Measurements from ENCODE around the gene SOCS6.

SOCS6 gene

DNA sequence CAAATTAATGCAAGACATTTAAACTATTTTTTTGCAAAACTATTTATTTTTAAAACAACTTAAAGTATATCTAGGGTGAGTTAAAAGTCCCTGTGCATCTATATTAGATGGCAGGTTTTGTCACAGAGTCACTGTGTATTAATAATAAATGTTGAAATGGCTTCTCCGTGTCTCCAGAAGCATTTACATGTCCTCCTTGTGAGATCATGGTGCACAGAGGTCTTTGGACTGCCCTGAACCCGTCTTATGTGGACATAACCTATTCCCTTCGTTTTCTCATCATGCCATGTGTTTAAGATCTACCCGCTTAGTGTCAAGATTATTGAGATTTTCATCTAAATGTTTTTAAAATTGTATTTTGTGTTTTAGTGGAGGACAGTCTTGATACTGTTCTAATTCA is 39.3 kb downstream of the SOCS6 start:
- DNase-seq = no peak

DNA sequence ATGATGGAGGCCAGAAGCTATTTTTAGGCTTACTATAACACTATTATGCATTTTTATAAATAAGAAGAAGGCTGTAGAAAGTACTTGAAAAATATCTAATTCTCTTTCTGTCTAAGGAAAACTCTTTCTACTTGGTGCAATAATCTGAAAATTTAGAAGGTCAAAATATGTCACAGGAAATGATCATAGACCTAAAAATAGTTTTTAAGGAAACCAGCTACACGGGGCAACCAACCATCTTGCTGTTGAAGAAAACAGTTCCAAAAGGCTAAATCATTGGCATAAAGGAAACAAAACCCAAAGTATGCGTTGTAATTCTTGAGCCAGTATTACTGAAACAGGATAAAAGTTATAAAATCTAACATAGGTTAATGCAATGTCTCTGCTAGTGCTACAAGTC is 40.2 kb downstream of the SOCS6 start:
- H3K4me2 ChIP-seq (ENCODE audit: insufficient read depth, low read length) = no peak overlapping the region
- H3K27ac ChIP-seq (ENCODE audit: low read length) = no peak overlapping the region
- no peak for ATAC-seq (ENCODE audit: insufficient read depth, low read depth)

More for the DNA sequence above, 39.3 kb downstream of the SOCS6 start:
- no peaks in the 10 kb centered on the region for H4K20me1 ChIP-seq (ENCODE audit: insufficient read depth, low read length)
- H3K9ac ChIP-seq (ENCODE audit: low read depth, low read length) = no peak overlapping the region
- no peak overlapping the region for H3K27ac ChIP-seq (ENCODE audit: low read length)
- H3K4me3 ChIP-seq (ENCODE audit: low read depth in 1 of 2, low read length in 2 of 2) = no peak overlapping the region
- no peaks in the 10 kb centered on the region for H3K79me2 ChIP-seq (ENCODE audit: insufficient read depth, low read length)
- H3K36me3 ChIP-seq (ENCODE audit: insufficient read depth, low read length) = no peaks in the 10 kb centered on the region
- no peak for TF ChIP-seq EZH2 (IDR thresholded peaks at IDR 0.05; ENCODE audit: borderline replicate concordance, low read depth, low read length, severe bottlenecking)
- TF ChIP-seq, protein P1, sequence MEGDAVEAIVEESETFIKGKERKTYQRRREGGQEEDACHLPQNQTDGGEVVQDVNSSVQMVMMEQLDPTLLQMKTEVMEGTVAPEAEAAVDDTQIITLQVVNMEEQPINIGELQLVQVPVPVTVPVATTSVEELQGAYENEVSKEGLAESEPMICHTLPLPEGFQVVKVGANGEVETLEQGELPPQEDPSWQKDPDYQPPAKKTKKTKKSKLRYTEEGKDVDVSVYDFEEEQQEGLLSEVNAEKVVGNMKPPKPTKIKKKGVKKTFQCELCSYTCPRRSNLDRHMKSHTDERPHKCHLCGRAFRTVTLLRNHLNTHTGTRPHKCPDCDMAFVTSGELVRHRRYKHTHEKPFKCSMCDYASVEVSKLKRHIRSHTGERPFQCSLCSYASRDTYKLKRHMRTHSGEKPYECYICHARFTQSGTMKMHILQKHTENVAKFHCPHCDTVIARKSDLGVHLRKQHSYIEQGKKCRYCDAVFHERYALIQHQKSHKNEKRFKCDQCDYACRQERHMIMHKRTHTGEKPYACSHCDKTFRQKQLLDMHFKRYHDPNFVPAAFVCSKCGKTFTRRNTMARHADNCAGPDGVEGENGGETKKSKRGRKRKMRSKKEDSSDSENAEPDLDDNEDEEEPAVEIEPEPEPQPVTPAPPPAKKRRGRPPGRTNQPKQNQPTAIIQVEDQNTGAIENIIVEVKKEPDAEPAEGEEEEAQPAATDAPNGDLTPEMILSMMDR (IDR thresholded peaks at IDR 0.05; ENCODE audit: borderline replicate concordance, extremely low read depth, low read length, poor library complexity, severe bottlenecking) = no peak
- no peak overlapping the region for H3K4me2 ChIP-seq (ENCODE audit: insufficient read depth, low read length)
- H2AFZ ChIP-seq (ENCODE audit: low read depth, low read length) = no peak overlapping the region
- H3K4me1 ChIP-seq (ENCODE audit: insufficient read depth, low read length) = no peaks in the 10 kb centered on the region
- H3K9me3 ChIP-seq (ENCODE audit: insufficient read depth, low read length, severe bottlenecking) = no peaks in the 10 kb centered on the region
- no peaks in the 10 kb centered on the region for H3K27me3 ChIP-seq (ENCODE audit: insufficient read depth, low read length, poor library complexity)
- no peak for ATAC-seq (ENCODE audit: insufficient read depth, low read depth)

DNA sequence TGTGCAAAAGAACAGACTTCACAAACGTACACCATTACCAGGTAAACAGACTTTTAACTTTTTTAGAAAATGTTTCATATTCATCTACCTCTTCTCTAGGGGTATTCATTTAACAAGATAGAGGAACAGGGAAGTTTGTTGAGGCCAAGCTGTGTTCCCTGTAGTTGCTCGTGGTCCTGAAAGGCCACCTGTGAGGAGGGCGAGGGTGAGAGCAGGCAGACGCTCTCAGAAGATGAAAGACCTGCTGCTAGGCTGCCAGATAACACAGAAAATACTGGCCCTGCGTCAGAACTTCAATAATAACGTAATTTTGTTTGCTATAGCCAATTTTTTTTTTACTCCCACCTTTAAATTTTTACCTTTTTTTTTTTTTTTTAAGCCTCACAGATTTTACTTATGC is 42.0 kb downstream of the SOCS6 start:
- Histone ChIP-seq H3K79me2 (ENCODE audit: insufficient read depth, low read length) (no peaks in the 10 kb centered on the region), H4K20me1 (ENCODE audit: insufficient read depth, low read length) (no peaks in the 10 kb centered on the region), H3K4me2 (ENCODE audit: insufficient read depth, low read length) (no peak overlapping the region), H3K27ac (ENCODE audit: low read length) (no peak overlapping the region), H3K9me3 (ENCODE audit: insufficient read depth, low read length, severe bottlenecking) (peaks cover 4% of the 10 kb centered on the region), H3K4me1 (ENCODE audit: insufficient read depth, low read length) (no peaks in the 10 kb centered on the region), H2AFZ (ENCODE audit: low read depth, low read length) (no peak overlapping the region), H3K9ac (ENCODE audit: low read depth, low read length) (no peak overlapping the region), H3K36me3 (ENCODE audit: insufficient read depth, low read length) (no peaks in the 10 kb centered on the region), H3K27me3 (ENCODE audit: insufficient read depth, low read length, poor library complexity) (no peaks in the 10 kb centered on the region), H3K4me3 (ENCODE audit: low read depth in 1 of 2, low read length in 2 of 2) (no peak overlapping the region)
- no peak for ATAC-seq (ENCODE audit: insufficient read depth, low read depth)
- no peak for DNase-seq
- TF ChIP-seq, protein P1 (IDR thresholded peaks at IDR 0.05; ENCODE audit: borderline replicate concordance, extremely low read depth, low read length, poor library complexity, severe bottlenecking) = no peak
- TF ChIP-seq EZH2 (IDR thresholded peaks at IDR 0.05; ENCODE audit: borderline replicate concordance, low read depth, low read length, severe bottlenecking) = no peak

More for the DNA sequence above, 40.2 kb downstream of the SOCS6 start:
- Histone ChIP-seq H3K9ac (ENCODE audit: low read depth, low read length) (no peak overlapping the region), H3K79me2 (ENCODE audit: insufficient read depth, low read length) (no peaks in the 10 kb centered on the region), H3K4me1 (ENCODE audit: insufficient read depth, low read length) (no peaks in the 10 kb centered on the region), H3K27me3 (ENCODE audit: insufficient read depth, low read length, poor library complexity) (no peaks in the 10 kb centered on the region), H3K9me3 (ENCODE audit: insufficient read depth, low read length, severe bottlenecking) (peaks cover 3% of the 10 kb centered on the region), H4K20me1 (ENCODE audit: insufficient read depth, low read length) (no peaks in the 10 kb centered on the region), H2AFZ (ENCODE audit: low read depth, low read length) (no peak overlapping the region), H3K4me3 (ENCODE audit: low read depth in 1 of 2, low read length in 2 of 2) (no peak overlapping the region), H3K36me3 (ENCODE audit: insufficient read depth, low read length) (no peaks in the 10 kb centered on the region)
- no peak for TF ChIP-seq EZH2 (IDR thresholded peaks at IDR 0.05; ENCODE audit: borderline replicate concordance, low read depth, low read length, severe bottlenecking)
- TF ChIP-seq, protein P1 (IDR thresholded peaks at IDR 0.05; ENCODE audit: borderline replicate concordance, extremely low read depth, low read length, poor library complexity, severe bottlenecking) = no peak
- DNase-seq = no peak

All from DND-41 (cell line).